WTC11 (cell line): ENCODE measurements around the gene KRT7. TPM values are rescaled to one million over a fixed set of nuclear protein-coding genes. Genes with fewer than 3 reads are reported as not detected.

ENCODE experiments used
- ATAC-seq: fragments of 200-7000 bp; cut with Tn5 transposase; 2 replicates; pipeline ENCODE4 v1.10.0; 2021; ENCODE audit warnings: mild to moderate bottlenecking, moderate library complexity
- CTCF ChIA-PET: fragments of 300-600 bp; sonication (Branson Sonifier 250); formaldehyde crosslinking; loops from one replicate; lab custom pipeline; 2021; ENCODE audit warnings: antibody characterized with exemption; lab: Charles Lee
- POLR2A ChIA-PET: fragments of 350-600 bp; sonication (Branson Sonifier 250); formaldehyde crosslinking; loops from one replicate; lab custom pipeline; 2021; ENCODE audit warnings: antibody characterized with exemption; lab: Charles Lee
- DNase-seq: peaks from one replicate; pipeline ENCODE4 v3.0.0; 2021; ENCODE audit warnings: low spot score
- H3K27ac Mint-ChIP-seq: 2 replicates; pipeline ENCODE4 v1.8.0; 2021; ENCODE audit warnings: mixed read lengths
- H3K27me3 Mint-ChIP-seq: 2 replicates; pipeline ENCODE4 v1.8.0; 2021; ENCODE audit warnings: low read depth, mild to moderate bottlenecking, moderate library complexity, mixed read lengths
- H3K36me3 Mint-ChIP-seq: 2 replicates; pipeline ENCODE4 v1.8.0; 2021; ENCODE audit warnings: mixed read lengths
- H3K4me1 Mint-ChIP-seq: 2 replicates; pipeline ENCODE4 v1.8.0; 2022; ENCODE audit warnings: mixed read lengths
- H3K4me3 Mint-ChIP-seq: 2 replicates; pipeline ENCODE4 v1.8.0; 2021; ENCODE audit warnings: mild to moderate bottlenecking, moderate library complexity, mixed read lengths
- H3K9me3 Mint-ChIP-seq: 2 replicates; pipeline ENCODE4 v1.8.0; 2021; ENCODE audit warnings: mixed read lengths
- ATF1 ChIP-seq: sonication (generic); formaldehyde crosslinking; IDR thresholded peaks from 2 replicates; pipeline ENCODE4 v1.8.1; 2023; ENCODE audit warnings: mild to moderate bottlenecking, moderate library complexity, missing genetic modification reagents
- ELF4 ChIP-seq: sonication (generic); formaldehyde crosslinking; IDR thresholded peaks from 2 replicates; pipeline ENCODE4 v1.8.1; 2022; ENCODE audit warnings: low read depth, mild to moderate bottlenecking, moderate library complexity, missing genetic modification reagents
- GABPB1 ChIP-seq: sonication (generic); formaldehyde crosslinking; IDR thresholded peaks from 2 replicates; pipeline ENCODE4 v1.8.1; 2023; ENCODE audit warnings: mild to moderate bottlenecking, missing genetic modification reagents
- GTF2I ChIP-seq: fragments of 250-450 bp; sonication (Bioruptor Pico); conservative IDR thresholded peaks from 2 replicates; pipeline ENCODE4 v1.4.0; 2021; ENCODE audit warnings: mild to moderate bottlenecking
- IRF2 ChIP-seq: sonication (generic); formaldehyde crosslinking; IDR thresholded peaks from 2 replicates; pipeline ENCODE4 v1.8.0; 2022; ENCODE audit warnings: low read depth, missing genetic modification reagents, borderline replicate concordance
- RORB ChIP-seq: fragments of 250-450 bp; sonication (Bioruptor Pico); IDR thresholded peaks from 2 replicates; pipeline ENCODE4 v1.9.0; 2021; ENCODE audit warnings: mild to moderate bottlenecking
- ZNF121 ChIP-seq: sonication (generic); formaldehyde crosslinking; IDR thresholded peaks from 2 replicates; pipeline ENCODE4 v1.8.0; 2023; ENCODE audit warnings: missing genetic modification reagents
- ZNF396 ChIP-seq: fragments of 250-450 bp; sonication (Bioruptor Pico); IDR thresholded peaks from 2 replicates; pipeline ENCODE4 v1.8.0; 2021; ENCODE audit warnings: mild to moderate bottlenecking, moderate library complexity, borderline replicate concordance
- ZNF416 ChIP-seq: fragments of 250-450 bp; sonication (Bioruptor Pico); IDR thresholded peaks from 2 replicates; pipeline ENCODE4 v1.9.0; 2021; ENCODE audit warnings: mild to moderate bottlenecking, inconsistent platforms
- ZNF423 ChIP-seq: fragments of 250-450 bp; sonication (Bioruptor Pico); IDR thresholded peaks from 2 replicates; pipeline ENCODE4 v2.1.2; 2022; ENCODE audit warnings: mild to moderate bottlenecking, moderate library complexity
- total RNA-seq: library from RNA; stranded (reverse); gene quantifications from 3 replicates; pipeline ENCODE4 v1.2.3, GENCODE V29; 2021
- TF ChIP-seq, protein P1 (sequence below): sonication (generic); formaldehyde crosslinking; conservative IDR thresholded peaks from 2 replicates; pipeline ENCODE4 v1.8.1; 2022; ENCODE audit warnings: mild to moderate bottlenecking, missing genetic modification reagents
- TF ChIP-seq, protein P2 (sequence below): fragments of 250-450 bp; sonication (Bioruptor Pico); IDR thresholded peaks from 2 replicates; pipeline ENCODE4 v2.1.2; 2022; ENCODE audit warnings: mild to moderate bottlenecking, moderate library complexity
- TF ChIP-seq, protein P3 (sequence below): fragments of 250-450 bp; sonication (Bioruptor Pico); conservative IDR thresholded peaks from 2 replicates; pipeline ENCODE4 v1.9.0; 2021; ENCODE audit warnings: mild to moderate bottlenecking
- TF ChIP-seq, protein P4 (sequence below): fragments of 250-450 bp; sonication (Bioruptor Pico); IDR thresholded peaks from 2 replicates; pipeline ENCODE4 v1.9.0; 2021; ENCODE audit warnings: moderate library complexity, mild to moderate bottlenecking, inconsistent platforms, borderline replicate concordance
- TF ChIP-seq, protein P5 (sequence below): fragments of 250-450 bp; sonication (Bioruptor Pico); IDR thresholded peaks from 2 replicates; pipeline ENCODE4 v1.9.0; 2021; ENCODE audit warnings: mild to moderate bottlenecking
- TF ChIP-seq, protein P6 (sequence below): sonication (generic); formaldehyde crosslinking; IDR thresholded peaks from 2 replicates; pipeline ENCODE4 v1.8.1; 2023; ENCODE audit warnings: mild to moderate bottlenecking, missing genetic modification reagents, borderline replicate concordance

KRT7 gene
- total RNA-seq, 1 experiment from 2014 or later, result 10.6 TPM

DNA sequence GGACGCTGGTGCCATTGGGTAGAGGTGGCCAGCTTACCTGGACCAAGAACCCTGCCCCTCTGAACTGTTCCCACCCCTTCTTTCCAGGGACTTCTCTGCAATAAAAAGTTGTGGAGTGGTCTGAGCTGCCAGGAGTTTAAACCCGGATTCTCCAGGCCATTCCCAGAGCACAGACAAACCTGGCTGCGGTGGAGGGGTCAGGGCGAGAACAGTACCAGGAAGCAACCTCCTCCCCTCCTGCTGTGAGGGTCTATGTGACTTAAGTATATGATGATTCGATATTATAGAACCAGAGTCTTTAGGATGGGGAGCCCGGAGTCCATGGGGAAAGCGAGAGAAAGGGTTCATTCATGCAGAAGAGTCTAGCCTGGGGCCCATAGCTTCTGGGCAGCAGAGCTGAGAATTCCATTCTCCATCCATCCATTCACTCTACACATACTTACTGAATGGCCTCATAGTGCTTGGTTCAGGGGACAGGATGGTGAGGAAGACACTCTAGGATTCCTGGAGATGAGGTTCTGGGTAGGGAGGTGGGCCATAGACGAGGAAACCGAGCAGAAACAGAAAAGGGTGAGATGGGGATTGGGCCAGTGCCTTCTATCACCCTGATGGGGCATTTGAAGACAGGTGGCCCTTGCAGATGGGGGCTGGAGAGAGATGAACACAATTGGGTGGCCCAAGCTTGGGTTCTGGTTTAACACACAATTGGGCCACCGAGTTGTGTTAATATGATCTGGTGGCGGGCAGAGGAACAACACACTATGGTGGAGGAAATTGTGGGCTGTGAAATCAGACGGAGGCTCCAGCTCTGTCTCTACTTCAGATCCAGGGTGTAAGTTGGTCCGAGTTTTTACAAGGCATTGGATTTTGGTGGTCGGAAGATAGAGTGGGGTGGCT is 46.6 kb downstream of the KRT7 start:
- no peaks in the 10 kb centered on the region for H3K36me3 Mint-ChIP-seq
- DNase-seq (no peak), ATAC-seq (no peak)
- TF ChIP-seq, protein P1, sequence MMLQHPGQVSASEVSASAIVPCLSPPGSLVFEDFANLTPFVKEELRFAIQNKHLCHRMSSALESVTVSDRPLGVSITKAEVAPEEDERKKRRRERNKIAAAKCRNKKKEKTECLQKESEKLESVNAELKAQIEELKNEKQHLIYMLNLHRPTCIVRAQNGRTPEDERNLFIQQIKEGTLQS (CRISPR knock-in tag), result no peak
- TF ChIP-seq GABPB1 (CRISPR knock-in tag) (no peak), ATF1 (CRISPR knock-in tag) (no peak), ZNF423 (CRISPR knock-in tag) (no peak)
- H3K4me1 Mint-ChIP-seq, result peaks cover 5% of the 10 kb centered on the region
- no peak overlapping the region for H3K27ac Mint-ChIP-seq
- ChIA-PET CTCF (interaction anchor here (0.6 to 6.2 kb wide), 88 partner anchors 7 to 1142 kb away, joined by 3 to 122 read pairs (median 5); partner anchors contain the start of genes KRT7, KRT80 and KRT83), POLR2A (no interaction called here)
- H3K27me3 Mint-ChIP-seq, result peaks cover 20% of the 10 kb centered on the region
- no peak overlapping the region for H3K4me3 Mint-ChIP-seq
- no peaks in the 10 kb centered on the region for H3K9me3 Mint-ChIP-seq

DNA sequence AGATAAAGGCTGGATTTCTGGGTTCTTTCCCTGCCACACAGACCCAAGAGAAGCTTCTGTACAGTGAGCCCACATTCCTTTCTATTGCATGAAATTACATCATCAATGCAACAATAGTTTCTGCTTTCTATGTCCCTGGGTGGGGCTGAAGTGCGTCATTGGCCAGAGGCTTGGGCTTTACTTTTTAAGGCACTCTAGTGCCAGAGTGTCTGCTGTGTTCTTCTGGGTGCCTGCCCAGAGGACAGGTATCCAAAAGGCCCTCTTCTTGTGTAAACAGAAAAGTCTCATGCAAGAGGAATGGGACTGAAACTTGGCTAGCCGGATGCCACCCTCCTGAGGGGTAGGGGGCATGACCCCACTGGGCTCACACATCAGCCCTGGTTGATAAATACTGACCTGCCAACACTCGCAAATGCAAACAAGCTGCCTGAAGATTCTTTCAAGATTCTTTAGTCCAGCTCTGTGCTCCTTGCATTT is 47.3 kb downstream of the KRT7 start:
- Mint-ChIP-seq H3K9me3 (no peaks in the 10 kb centered on the region), H3K27ac (no peak overlapping the region), H3K36me3 (no peaks in the 10 kb centered on the region), H3K4me1 (peaks cover 5% of the 10 kb centered on the region), H3K4me3 (no peak overlapping the region), H3K27me3 (peaks cover 20% of the 10 kb centered on the region)
- ChIA-PET POLR2A (no interaction called here), CTCF (interaction anchor here (0.6 to 6.2 kb wide), 6 partner anchors 13 to 385 kb away, joined by 3 to 122 read pairs (median 39); no protein-coding TSS in a partner anchor)
- DNase-seq, result no peak
- TF ChIP-seq, protein P2, sequence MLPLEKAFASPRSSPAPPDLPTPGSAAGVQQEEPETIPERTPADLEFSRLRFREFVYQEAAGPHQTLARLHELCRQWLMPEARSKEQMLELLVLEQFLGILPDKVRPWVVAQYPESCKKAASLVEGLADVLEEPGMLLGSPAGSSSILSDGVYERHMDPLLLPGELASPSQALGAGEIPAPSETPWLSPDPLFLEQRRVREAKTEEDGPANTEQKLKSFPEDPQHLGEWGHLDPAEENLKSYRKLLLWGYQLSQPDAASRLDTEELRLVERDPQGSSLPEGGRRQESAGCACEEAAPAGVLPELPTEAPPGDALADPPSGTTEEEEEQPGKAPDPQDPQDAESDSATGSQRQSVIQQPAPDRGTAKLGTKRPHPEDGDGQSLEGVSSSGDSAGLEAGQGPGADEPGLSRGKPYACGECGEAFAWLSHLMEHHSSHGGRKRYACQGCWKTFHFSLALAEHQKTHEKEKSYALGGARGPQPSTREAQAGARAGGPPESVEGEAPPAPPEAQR, result no peak
- peak; percentile 95 for TF ChIP-seq GABPB1 (CRISPR knock-in tag)
- TF ChIP-seq ZNF121, result no peak
- no peak for ATAC-seq

DNA sequence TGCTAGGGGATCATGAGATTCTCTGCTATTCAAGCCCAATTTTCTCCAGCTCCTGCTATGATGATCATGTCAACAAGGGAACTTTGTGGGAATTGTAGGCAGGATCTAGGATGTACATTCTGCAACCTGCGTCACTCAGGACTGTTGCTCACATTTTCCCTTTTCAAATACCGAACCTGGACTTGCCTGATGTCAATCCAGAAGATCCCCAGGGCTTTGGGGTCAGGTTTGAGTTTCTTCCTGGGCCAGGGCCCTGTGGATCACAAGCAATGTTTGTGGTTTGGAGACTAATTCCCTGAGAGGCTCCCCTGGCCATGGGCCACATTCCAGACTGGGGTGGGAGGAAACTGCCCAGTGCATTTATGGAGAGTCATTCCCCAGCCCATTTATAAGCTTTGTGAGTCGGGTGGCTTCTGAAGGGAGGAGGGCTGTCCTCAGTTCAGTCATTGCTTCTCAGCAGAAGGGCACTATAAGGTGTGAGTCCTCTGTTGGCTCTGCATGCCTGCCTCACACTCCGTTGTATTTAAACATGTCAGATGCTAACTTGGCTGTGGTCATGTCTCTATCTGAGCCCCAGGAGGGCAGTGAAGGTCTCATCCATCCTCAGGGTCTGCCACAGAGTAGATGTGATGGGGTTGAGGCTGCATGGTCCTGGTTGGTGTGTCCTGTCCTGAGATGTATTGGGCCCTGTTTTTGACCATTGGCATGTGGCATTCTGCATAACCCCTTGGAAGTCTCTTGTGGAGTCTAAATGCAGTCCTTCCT is 47.9 kb downstream of the KRT7 start:
- POLR2A ChIA-PET, result no interaction called here
- Mint-ChIP-seq H3K36me3 (no peaks in the 10 kb centered on the region), H3K27me3 (peaks cover 20% of the 10 kb centered on the region), H3K4me3 (no peak overlapping the region), H3K4me1 (peaks cover 5% of the 10 kb centered on the region), H3K27ac (no peak overlapping the region), H3K9me3 (no peaks in the 10 kb centered on the region)
- DNase-seq (no peak), ATAC-seq (no peak)
- CTCF ChIA-PET, result interaction anchor here (0.6 to 6.2 kb wide), 6 partner anchors 13 to 385 kb away, joined by 3 to 122 read pairs (median 18); no protein-coding TSS in a partner anchor
- TF ChIP-seq, protein P3, sequence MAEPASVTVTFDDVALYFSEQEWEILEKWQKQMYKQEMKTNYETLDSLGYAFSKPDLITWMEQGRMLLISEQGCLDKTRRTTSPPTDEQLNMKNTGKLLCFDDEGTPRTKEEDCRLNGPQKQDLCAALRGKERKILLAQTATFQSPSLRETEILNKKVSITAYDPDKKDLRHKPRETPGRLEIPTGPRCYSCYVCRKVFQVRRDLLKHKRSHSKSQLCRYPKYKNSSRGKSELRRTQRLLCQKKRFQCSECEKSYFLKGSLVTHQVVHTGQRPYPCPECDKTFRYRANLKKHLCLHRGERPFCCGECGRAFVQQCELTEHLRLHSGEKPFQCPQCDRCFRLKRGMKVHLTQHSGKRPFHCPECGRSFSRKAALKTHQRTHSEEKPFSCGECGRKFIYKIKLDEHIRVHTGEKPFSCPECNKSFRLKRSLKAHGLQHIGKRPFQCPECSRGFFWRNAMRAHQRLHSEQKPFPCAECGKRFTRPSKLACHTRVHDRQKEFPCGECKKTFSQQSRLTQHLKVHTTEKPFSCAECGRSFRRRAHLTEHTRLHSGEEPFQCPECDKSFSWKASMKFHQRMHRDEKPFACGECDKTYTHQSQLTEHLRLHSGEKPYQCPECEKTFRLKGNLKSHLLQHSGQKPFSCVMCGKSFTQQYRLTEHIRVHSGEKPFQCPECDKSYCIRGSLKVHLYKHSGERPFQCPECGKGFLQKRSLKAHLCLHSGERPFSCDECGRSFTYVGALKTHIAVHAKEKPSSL (CRISPR knock-in tag), result no peak
- TF ChIP-seq ZNF416 (no peak), ELF4 (CRISPR knock-in tag) (no peak), ZNF396 (CRISPR knock-in tag) (no peak), RORB (CRISPR knock-in tag) (no peak), GTF2I (CRISPR knock-in tag) (no peak), IRF2 (CRISPR knock-in tag) (no peak)
- TF ChIP-seq, protein P4, sequence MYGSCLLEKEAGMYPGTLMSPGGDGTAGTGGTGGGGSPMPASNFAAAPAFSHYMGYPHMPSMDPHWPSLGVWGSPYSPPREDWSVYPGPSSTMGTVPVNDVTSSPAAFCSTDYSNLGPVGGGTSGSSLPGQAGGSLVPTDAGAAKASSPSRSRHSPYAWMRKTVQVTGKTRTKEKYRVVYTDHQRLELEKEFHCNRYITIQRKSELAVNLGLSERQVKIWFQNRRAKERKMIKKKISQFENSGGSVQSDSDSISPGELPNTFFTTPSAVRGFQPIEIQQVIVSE (CRISPR knock-in tag), result no peak
- TF ChIP-seq, protein P5, sequence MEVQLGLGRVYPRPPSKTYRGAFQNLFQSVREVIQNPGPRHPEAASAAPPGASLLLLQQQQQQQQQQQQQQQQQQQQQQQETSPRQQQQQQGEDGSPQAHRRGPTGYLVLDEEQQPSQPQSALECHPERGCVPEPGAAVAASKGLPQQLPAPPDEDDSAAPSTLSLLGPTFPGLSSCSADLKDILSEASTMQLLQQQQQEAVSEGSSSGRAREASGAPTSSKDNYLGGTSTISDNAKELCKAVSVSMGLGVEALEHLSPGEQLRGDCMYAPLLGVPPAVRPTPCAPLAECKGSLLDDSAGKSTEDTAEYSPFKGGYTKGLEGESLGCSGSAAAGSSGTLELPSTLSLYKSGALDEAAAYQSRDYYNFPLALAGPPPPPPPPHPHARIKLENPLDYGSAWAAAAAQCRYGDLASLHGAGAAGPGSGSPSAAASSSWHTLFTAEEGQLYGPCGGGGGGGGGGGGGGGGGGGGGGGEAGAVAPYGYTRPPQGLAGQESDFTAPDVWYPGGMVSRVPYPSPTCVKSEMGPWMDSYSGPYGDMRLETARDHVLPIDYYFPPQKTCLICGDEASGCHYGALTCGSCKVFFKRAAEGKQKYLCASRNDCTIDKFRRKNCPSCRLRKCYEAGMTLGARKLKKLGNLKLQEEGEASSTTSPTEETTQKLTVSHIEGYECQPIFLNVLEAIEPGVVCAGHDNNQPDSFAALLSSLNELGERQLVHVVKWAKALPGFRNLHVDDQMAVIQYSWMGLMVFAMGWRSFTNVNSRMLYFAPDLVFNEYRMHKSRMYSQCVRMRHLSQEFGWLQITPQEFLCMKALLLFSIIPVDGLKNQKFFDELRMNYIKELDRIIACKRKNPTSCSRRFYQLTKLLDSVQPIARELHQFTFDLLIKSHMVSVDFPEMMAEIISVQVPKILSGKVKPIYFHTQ, result no peak
- TF ChIP-seq, protein P6, sequence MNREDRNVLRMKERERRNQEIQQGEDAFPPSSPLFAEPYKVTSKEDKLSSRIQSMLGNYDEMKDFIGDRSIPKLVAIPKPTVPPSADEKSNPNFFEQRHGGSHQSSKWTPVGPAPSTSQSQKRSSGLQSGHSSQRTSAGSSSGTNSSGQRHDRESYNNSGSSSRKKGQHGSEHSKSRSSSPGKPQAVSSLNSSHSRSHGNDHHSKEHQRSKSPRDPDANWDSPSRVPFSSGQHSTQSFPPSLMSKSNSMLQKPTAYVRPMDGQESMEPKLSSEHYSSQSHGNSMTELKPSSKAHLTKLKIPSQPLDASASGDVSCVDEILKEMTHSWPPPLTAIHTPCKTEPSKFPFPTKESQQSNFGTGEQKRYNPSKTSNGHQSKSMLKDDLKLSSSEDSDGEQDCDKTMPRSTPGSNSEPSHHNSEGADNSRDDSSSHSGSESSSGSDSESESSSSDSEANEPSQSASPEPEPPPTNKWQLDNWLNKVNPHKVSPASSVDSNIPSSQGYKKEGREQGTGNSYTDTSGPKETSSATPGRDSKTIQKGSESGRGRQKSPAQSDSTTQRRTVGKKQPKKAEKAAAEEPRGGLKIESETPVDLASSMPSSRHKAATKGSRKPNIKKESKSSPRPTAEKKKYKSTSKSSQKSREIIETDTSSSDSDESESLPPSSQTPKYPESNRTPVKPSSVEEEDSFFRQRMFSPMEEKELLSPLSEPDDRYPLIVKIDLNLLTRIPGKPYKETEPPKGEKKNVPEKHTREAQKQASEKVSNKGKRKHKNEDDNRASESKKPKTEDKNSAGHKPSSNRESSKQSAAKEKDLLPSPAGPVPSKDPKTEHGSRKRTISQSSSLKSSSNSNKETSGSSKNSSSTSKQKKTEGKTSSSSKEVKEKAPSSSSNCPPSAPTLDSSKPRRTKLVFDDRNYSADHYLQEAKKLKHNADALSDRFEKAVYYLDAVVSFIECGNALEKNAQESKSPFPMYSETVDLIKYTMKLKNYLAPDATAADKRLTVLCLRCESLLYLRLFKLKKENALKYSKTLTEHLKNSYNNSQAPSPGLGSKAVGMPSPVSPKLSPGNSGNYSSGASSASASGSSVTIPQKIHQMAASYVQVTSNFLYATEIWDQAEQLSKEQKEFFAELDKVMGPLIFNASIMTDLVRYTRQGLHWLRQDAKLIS (CRISPR knock-in tag), result no peak
